SU-DHL-6 (cell line): ENCODE results near the gene TRIM33.

Source experiments
- H2AFZ ChIP-seq: fragments of 200-600 bp; sonication (generic); 2 replicates; pipeline ENCODE4 v1.6.1; 2014; ENCODE audit warnings: low read depth, mild to moderate bottlenecking, moderate library complexity, mixed read lengths, antibody characterized with exemption, low read length; ENCODE audit not compliant: severe bottlenecking
- H3F3A ChIP-seq: fragments of 200-600 bp; shearing (Covaris generic); 2 replicates; pipeline ENCODE4 v1.6.0; 2016; ENCODE audit warnings: antibody characterized with exemption, mild to moderate bottlenecking; ENCODE audit not compliant: insufficient read depth
- H3K27ac ChIP-seq: fragments of 200-600 bp; sonication (generic); 2 replicates; pipeline ENCODE4 v1.5.1; 2016; ENCODE audit warnings: low read depth, mild to moderate bottlenecking, low read length, moderate library complexity, mixed read lengths
- H3K27me3 ChIP-seq: fragments of 200-600 bp; sonication (generic), shearing (Covaris generic); 2 replicates; pipeline ENCODE4 v1.6.0; 2014; ENCODE audit warnings: mild to moderate bottlenecking, low read length
- H3K36me3 ChIP-seq: fragments of 200-600 bp; sonication (generic); 2 replicates; pipeline ENCODE4 v1.6.1; 2014; ENCODE audit warnings: mild to moderate bottlenecking, low read length, mixed read lengths
- H3K4me2 ChIP-seq: fragments of 300-600, 200-600 bp; shearing (Covaris generic), sonication (generic); 2 replicates; pipeline ENCODE4 v1.6.0; 2014; ENCODE audit warnings: low read length, low read depth, mild to moderate bottlenecking; ENCODE audit not compliant: poor library complexity, severe bottlenecking
- H3K4me3 ChIP-seq: fragments of 200-600 bp; sonication (generic); 2 replicates; pipeline ENCODE4 v1.5.1; 2014; ENCODE audit warnings: antibody characterized with exemption, low read length, mild to moderate bottlenecking, mixed read lengths; ENCODE audit not compliant: insufficient read depth, poor library complexity, severe bottlenecking
- H3K79me2 ChIP-seq: fragments of 200-600 bp; sonication (generic); 2 replicates; pipeline ENCODE4 v1.6.1; 2014; ENCODE audit warnings: mild to moderate bottlenecking, low read length, moderate library complexity; ENCODE audit not compliant: insufficient read depth
- H3K9ac ChIP-seq: fragments of 200-600 bp; sonication (generic); 2 replicates; pipeline ENCODE4 v1.7.0; 2014; ENCODE audit warnings: mild to moderate bottlenecking, low read length
- H3K9me2 ChIP-seq: fragments of 200-600 bp; sonication (generic); replicated peaks from 2 replicates; pipeline ENCODE4 v1.6.1; 2014; ENCODE audit warnings: low read length; ENCODE audit not compliant: insufficient read depth
- H3K9me3 ChIP-seq: fragments of 200-600 bp; sonication (generic); 2 replicates; pipeline ENCODE4 v1.6.1; 2014; ENCODE audit warnings: low read length, mixed read lengths; ENCODE audit not compliant: insufficient read depth
- H4K20me1 ChIP-seq: fragments of 200-600 bp; sonication (generic); 2 replicates; pipeline ENCODE4 v1.6.1; 2014; ENCODE audit warnings: low read depth, mild to moderate bottlenecking, antibody characterized with exemption, low read length, moderate library complexity, mixed read lengths
- CTCF ChIP-seq: fragments of 200-600 bp; sonication (generic); IDR thresholded peaks from one replicate; pipeline ENCODE4 v1.5.1; 2017; ENCODE audit warnings: antibody characterized with exemption, mild to moderate bottlenecking, low read length, moderate library complexity; ENCODE audit not compliant: insufficient read depth, poor library complexity, severe bottlenecking
- EZH2phosphoT487 ChIP-seq: fragments of 200-600 bp; sonication (generic), shearing (Covaris generic); conservative IDR thresholded peaks from 2 replicates; pipeline ENCODE4 v1.6.1; 2018; ENCODE audit warnings: mild to moderate bottlenecking, antibody characterized with exemption, low read length, moderate library complexity, mixed read lengths

The TRIM33 gene

DNA sequence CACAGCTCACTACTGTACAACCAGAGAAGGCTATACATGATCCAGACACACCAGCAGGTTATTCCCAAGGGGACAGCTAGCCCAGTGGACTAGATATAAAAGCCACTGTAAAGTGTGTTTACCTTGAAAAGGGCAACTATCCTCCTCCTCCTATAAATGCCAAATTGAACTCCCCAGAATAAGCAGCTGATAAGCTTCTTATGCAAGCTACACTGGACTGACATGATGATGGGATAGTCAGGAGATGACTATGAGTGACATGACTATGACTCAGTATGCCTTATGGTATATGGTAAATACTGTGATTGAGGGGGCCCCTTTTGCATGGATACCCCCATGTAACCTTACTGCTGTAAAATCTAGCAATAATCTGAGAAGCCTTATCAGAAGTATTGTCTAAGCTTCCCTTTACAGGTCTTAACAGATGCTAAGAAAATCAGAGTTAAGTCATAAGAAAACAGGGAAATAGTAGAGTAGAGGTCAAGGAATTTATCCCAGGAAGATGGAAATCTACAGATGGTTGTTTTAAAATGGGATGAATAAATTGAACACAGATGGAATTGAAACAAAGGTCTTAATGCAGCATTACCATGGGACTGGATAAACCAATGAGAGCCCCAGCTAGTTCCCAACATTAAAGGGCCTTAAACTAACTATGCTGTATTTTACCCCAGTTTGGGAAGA is 55.8 kb downstream of the TRIM33 start:
- Histone ChIP-seq H4K20me1 (no peaks in the 10 kb centered on the region), H3K27ac (no peak overlapping the region), H3K79me2 (peaks cover 15% of the 10 kb centered on the region), H3K4me2 (no peak overlapping the region), H3K36me3 (peaks cover 17% of the 10 kb centered on the region), H3K9me3 (no peaks in the 10 kb centered on the region), H3K27me3 (no peaks in the 10 kb centered on the region), H3K4me3 (no peak overlapping the region), H3F3A (no peaks in the 10 kb centered on the region; the same call in 1 of the 2 replicates), H2AFZ (no peak overlapping the region), H3K9me2 (no peaks in the 10 kb centered on the region), H3K9ac (no peak overlapping the region)
- no peak for TF ChIP-seq CTCF
- TF ChIP-seq EZH2phosphoT487 = no peak

DNA sequence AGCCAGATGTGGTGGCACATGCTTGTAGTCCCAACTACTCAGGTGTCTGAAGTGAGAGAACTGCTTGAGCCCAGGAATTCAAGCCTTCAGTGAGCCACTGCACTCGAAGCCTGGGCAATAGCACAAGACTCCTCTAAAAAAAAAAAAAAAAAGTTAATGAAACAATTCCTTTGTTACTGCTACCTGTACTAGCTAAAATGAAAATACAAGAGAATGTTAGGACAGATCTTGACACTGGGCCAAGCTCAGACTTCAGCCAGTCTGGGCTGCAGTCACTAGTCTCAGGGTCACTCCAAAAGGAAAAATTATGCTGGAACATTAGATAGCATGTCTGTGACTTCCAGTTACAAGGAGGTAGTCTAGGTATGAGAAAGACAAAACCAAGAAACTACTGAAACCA is 56.5 kb downstream of the TRIM33 start:
- Histone ChIP-seq H3K9me3 (no peaks in the 10 kb centered on the region), H2AFZ (no peak overlapping the region), H3K4me2 (no peak overlapping the region), H3K36me3 (peaks cover 17% of the 10 kb centered on the region), H3F3A (no peaks in the 10 kb centered on the region; the same call in 1 of the 2 replicates), H3K27me3 (no peaks in the 10 kb centered on the region), H3K4me3 (no peak overlapping the region), H3K79me2 (peaks cover 8% of the 10 kb centered on the region), H4K20me1 (no peaks in the 10 kb centered on the region), H3K27ac (no peak overlapping the region), H3K9me2 (no peaks in the 10 kb centered on the region), H3K9ac (no peak overlapping the region)
- no peak for TF ChIP-seq CTCF
- TF ChIP-seq EZH2phosphoT487 = no peak

- peaks cover 6% of the 10 kb centered on the region; the same call in 1 of the 2 replicates for H3K36me3 ChIP-seq
- no peak overlapping the region for H2AFZ ChIP-seq
- no peak overlapping the region for H3K27ac ChIP-seq
- no peaks in the 10 kb centered on the region for H3K9me3 ChIP-seq
- H3K27me3 ChIP-seq = no peaks in the 10 kb centered on the region
- TF ChIP-seq CTCF = no peak
- no peak for TF ChIP-seq EZH2phosphoT487
- H4K20me1 ChIP-seq = peaks cover 1% of the 10 kb centered on the region; the same call in 1 of the 2 replicates
- no peaks in the 10 kb centered on the region; the same call in none of the 2 replicates for H3K79me2 ChIP-seq
- no peak overlapping the region for H3K9ac ChIP-seq
- no peaks in the 10 kb centered on the region; the same call in 1 of the 2 replicates for H3F3A ChIP-seq
- no peak overlapping the region for H3K4me2 ChIP-seq
- H3K4me3 ChIP-seq = no peak overlapping the region
- no peaks in the 10 kb centered on the region for H3K9me2 ChIP-seq
Observed at GRCh38 chr1:114453361-114453784, 57.6 kb downstream of the TRIM33 start.
